GM19238 (cell line): ENCODE measurements around the gene MAPK13.
"Not testable (repeated sequence)": the region's sequence is repeated elsewhere in the genome, so short reads cannot be mapped to it uniquely, and the experiment has no call there.

Experiments used
- DNase-seq: peaks from one replicate; pipeline ENCODE4 v3.0.0; 2011; ENCODE audit warnings: low spot score; ENCODE audit not compliant: insufficient read length

Gene MAPK13

GRCh38 chr6:36127462-36128016, 2.8 kb upstream of the MAPK13 start:
- no peak for DNase-seq

DNA sequence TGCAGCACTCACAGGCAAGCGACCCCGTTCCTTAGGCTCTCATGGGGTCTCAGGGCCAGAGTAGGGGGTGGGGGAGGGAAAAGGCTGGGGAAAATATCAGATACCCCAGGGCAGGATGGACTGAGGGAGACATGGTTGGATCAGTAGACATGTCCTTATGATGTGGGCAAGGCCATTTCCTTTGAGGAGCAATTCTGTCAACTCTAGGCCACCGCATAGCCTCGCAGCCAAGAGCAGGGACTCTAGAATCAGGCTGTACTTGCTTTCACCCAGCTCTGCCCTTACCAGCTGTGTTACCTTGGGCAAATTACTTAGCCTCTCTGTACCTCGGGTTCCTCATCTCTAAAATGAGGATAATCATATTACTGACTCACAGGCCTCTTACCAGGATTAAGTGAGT, 2.2 kb upstream of the MAPK13 start:
- no peak for DNase-seq

DNA sequence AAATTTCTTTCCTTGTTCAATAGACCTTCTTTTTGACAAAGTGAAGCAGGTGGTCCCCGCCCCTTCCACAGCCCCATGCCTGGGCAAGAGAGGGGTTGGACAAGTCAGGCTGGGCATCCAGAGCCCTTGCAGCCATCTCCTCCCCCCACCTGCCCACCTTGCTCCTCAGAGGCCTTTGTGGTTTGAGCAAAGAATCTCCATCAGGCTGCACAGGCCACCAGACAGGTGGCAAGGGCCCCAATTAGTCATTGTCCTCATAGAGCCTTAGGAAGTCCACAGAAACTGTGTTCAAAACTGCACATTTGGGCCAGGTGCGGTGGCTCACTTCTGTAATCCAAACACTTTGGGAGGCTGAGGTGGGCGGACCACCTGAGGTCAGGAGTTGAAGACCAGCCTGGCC, 1.5 kb upstream of the MAPK13 start:
- DNase-seq, result no peak

GRCh38 chr6:36129334-36129733, 979 bp upstream of the MAPK13 start:
- not testable (repeated sequence) for DNase-seq

- peak; percentile 45 for DNase-seq
Observed at GRCh38 chr6:36130667-36131510, 576 bp downstream of the MAPK13 start.

GRCh38 chr6:36131511-36132245, 1.4 kb downstream of the MAPK13 start:
- DNase-seq, result peak; percentile 77

- DNase-seq, result no peak
Observed at GRCh38 chr6:36132246-36132895, 2.1 kb downstream of the MAPK13 start.

- DNase-seq, result no peak
Observed at GRCh38 chr6:36133148-36133547, 2.8 kb downstream of the MAPK13 start.

GRCh38 chr6:36133912-36134311, 3.6 kb downstream of the MAPK13 start:
- no peak for DNase-seq

DNA sequence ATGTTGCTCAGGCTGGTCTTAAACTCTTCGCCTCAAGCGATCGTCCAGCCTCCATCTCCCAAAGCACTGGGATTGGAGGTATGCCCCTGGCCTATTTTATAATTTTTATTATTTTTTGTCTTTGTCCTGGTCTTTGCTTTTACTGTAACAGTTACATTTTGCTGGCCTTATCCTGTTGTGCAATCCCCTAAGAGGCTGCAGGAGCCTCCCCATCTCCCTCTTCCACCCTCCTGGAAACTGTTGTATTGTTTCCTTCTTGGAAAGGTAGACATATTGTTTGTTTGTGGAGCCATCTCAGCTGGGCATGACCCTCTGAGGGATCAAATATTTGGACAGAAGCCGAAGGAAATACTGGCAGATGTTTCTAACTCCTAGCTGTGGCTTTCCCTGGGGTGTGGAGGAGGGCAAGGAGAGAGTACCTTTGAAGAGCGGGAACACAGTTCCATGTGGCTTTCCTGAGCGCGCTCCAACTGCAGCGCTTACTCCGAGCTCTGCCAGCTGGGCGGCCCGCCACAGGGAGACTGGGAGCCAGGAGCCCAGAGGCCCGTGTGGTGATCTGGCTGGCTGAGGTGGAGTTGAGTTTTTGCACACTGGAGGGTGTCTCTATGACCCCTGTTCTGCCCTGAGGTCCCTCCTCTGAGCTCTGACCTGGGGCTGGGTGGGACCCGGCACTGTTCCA, 4.9 kb downstream of the MAPK13 start:
- DNase-seq, result no peak

- DNase-seq, result no peak
Observed at GRCh38 chr6:36136034-36136433, 5.7 kb downstream of the MAPK13 start.

DNA sequence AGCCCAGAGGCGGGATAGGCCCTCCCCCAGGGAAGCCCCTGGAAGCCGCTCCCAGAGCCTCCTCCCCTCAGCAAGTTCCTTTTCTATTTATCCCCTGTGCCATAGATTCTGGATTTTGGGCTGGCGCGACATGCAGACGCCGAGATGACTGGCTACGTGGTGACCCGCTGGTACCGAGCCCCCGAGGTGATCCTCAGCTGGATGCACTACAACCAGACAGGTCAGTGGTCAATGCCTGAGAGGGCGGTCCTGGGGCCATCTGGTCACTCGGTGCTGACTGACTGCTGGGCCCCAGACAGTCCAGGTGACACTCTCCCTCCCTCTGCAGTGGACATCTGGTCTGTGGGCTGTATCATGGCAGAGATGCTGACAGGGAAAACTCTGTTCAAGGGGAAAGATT, 6.2 kb downstream of the MAPK13 start:
- no peak for DNase-seq

- DNase-seq, result no peak
Observed at GRCh38 chr6:36138667-36139066, 8.4 kb downstream of the MAPK13 start.

DNA sequence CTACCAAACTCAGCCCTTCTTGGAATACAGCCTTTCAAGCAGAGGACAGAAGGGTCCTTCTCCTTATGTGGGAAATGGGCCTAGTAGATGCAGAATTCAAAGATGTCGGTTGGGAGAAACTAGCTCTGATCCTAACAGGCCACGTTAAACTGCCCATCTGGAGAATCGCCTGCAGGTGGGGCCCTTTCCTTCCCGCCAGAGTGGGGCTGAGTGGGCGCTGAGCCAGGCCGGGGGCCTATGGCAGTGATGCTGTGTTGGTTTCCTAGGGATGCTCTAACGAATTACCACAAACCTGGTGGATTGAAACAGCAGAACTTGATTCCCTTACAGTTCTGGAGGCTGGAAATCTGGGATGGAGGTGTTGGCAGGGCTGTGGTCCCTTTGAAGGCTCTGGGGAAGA, 9.1 kb downstream of the MAPK13 start:
- DNase-seq, result no peak

DNA sequence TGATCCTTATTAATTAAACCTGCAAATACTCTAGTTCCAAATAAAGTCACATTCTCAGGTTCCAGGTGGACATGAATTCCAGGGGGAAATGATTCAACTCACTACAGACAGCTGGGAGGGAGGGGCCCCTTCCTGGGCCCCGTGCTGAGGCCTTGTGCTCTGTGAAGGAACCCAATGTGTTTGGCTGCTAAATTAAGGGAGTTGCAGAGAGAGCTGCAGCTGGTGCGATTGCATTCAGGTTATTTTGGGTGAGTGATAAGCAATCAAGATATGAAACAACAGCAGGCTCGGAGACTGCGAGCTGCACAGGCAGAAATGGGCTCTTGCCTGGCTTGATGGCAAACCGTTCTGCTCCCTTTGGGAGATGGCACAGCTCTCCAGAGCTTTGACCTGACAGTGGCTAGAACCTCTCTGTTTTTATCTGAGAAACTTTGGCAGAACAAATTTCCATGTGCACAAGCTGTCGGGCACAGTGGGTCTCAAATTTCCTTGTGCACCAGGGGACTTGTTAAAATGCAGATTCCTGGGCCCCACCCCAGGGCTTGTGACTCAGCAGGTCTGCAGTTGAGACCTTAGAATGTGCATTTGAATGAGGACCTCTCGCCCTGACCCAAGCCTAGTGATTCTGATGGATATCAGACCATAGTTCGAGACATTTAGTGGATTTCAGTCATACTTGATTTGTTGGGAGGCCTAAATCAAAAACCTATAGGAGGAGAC, 9.8 kb downstream of the MAPK13 start:
- no peak for DNase-seq

DNA sequence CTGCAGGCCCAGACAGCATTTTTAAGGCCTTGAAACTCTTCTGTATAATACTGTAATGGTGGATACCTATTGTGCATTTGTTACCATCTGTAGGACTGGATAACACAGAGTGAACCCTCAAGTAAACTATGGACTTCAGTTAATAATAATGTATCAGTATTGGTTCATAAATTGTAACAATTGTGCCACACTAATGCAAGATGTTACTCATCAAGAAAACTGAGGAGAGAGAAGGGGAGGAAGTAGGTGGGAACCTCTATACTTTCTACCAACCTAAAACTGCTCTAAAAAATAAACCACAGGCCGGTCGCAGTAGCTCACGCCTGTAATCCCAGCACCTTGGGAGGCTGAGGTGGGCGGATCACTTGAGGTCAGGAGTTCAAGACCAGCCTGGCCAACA, 10.8 kb downstream of the MAPK13 start:
- no peak for DNase-seq

DNA sequence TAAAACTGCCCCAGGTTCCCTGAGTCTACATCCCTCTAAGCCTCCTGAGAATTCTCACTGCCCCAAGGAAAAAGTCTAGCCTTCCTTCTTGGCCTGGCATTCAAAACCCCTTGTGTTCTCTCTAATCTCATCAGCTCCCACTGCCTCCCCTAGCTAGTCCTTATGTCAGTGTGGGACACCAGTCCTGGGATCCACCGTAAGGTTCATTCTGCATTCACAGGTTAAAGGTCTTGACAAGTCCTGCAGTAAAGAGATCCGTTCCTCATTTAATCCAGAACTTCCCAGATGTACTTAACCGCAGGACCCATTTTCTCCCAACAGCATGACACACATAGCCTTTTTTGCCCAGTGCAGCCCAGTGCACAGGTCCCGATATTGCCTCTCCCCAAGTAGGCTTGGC, 11.6 kb downstream of the MAPK13 start:
- DNase-seq, result no peak

DNA sequence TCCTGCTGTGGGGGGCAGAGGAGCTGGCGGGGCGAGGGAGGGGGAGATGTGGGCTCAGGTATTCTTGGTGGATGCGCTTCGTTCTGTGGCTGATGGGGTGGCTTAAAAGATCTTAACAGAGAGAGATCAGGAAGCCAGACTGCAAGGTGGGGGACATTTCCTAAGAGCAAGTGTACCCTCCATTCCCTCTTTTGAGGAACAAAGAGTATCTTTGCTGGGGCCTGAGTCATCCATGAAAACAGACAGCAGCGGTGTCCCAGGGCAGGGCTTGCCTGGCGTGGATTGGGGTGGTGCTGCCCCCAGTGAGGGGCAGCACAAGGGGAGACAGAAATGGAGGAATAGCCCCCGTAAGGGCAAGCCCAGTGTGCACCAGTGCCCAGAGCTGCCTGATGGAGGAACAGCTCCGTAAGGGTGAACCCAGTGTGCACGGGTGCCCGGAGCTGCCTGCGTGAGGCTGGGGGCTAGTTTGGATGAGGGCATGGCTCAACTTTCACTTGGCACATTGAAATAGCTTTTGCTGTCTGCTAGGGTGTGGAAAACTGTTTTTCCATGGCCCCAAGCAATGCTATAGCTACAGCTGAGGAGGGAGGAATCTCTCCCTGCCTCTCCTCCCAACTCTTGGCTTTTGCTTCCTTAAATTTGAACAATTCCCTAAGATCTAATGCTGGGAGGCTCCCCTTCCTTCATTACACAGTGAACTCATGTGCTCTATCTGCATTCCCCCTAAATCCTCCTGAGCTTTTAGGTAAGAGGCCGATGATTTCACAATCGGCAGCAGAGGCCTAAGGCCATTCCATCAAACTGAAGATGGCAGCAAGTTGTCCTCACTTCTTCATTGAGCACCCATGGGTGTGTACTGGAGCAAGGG, 12.9 kb downstream of the MAPK13 start:
- DNase-seq, result no peak

DNA sequence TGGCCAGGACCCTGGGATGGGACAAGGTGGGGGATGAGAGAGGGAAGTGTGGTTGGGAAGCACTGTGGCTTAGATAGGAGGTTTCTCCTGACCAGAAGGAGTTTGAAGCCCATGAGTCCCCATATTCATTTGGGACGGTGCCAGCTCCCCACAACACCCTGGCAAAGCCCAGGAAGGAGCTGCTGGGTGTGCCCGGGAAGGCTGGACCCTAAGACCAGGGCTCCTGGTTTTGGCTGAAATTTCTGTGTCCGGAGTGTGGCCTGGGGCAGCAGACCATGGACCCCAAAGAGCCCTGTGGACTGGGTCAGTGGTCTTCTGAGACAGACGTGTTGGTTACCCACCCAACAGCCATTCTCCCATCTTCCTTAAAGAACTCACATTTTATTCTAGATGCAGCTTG, 15.2 kb downstream of the MAPK13 start:
- DNase-seq, result no peak

DNA sequence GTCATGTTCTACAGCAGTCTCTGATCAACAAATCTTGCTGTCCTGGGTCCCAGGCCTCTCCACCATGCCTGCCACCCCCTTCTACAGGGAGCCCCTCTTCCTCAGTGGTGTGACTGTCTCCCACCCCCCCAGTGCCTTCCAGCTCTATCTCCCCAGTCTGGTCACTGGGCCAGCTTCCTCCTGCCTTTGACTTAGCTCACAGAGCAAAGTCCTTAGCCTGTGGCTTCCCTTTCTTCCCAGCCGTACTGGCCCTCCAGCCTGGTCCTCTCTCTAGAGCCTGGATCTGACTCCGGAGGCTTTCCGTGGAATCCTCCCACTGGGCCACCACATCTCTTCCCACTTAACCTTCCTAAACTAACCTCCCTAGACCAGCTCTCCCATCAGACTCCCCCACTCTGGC, 17.0 kb downstream of the MAPK13 start:
- no peak for DNase-seq
